Sigmoid colon (tissue), 7 donors: ENCODE measurements around the gene FARSA. TPM values are rescaled to one million over a fixed set of nuclear protein-coding genes. Genes with fewer than 3 reads are reported as not detected.
"Not testable (repeated sequence)": the region's sequence is repeated elsewhere in the genome, so short reads cannot be mapped to it uniquely, and the experiment has no call there.

ENCODE experiments used
- DNase-seq: peaks from one replicate; pipeline ENCODE4 v3.0.0-alpha.2; 2019
- H3K27ac ChIP-seq, 4 donors: fragments of 200-600 bp; sonication (generic); one replicate each; pipeline ENCODE4 v1.5.1; 2016 to 2019; ENCODE audit warnings: mild to moderate bottlenecking in 1 of 4
- H3K27me3 ChIP-seq, 3 donors: fragments of 200-600 bp; sonication (generic); one replicate each; pipeline ENCODE4 v1.5.1; 2019; ENCODE audit warnings: mild to moderate bottlenecking in 1 of 3
- H3K36me3 ChIP-seq, 4 donors: fragments of 200-600 bp; sonication (generic); one replicate each; pipeline ENCODE4 v1.5.1; 2016 to 2019
- H3K4me1 ChIP-seq, 4 donors: fragments of 200-600 bp; sonication (generic); one replicate each; pipeline ENCODE4 v1.5.1; 2017 to 2019
- H3K4me3 ChIP-seq, 4 donors: fragments of 200-600 bp; sonication (generic); one replicate each; pipeline ENCODE4 v1.5.1; 2017 to 2019; ENCODE audit warnings: mild to moderate bottlenecking in 2 of 4, moderate library complexity in 1 of 4
- H3K9me3 ChIP-seq, 4 donors: fragments of 200-600 bp in 3 of 4; sonication (generic) in 3 of 4; one replicate each; pipeline versions ENCODE4 v1.5.1 to v1.6.1; 2013 to 2019
- CTCF ChIP-seq, 4 experiments: fragments of 450-650 bp in 3 of 4; fragments of 200-600 bp in 1 of 4; IDR thresholded peaks; one replicate each; pipeline ENCODE4 v1.5.1; 2016 to 2019; ENCODE audit warnings: antibody characterized with exemption in 4 of 4, mild to moderate bottlenecking in 3 of 4, moderate library complexity in 2 of 4
- EP300 ChIP-seq, 4 donors: sonication (generic); formaldehyde crosslinking; IDR thresholded peaks; one replicate each; pipeline ENCODE4 v1.6.1; 2017; ENCODE audit warnings: antibody characterized with exemption in 4 of 4
- POLR2A ChIP-seq, 2 donors: fragments of 450-650 bp; IDR thresholded peaks; one replicate each; pipeline ENCODE4 v1.6.1; 2016; ENCODE audit warnings: antibody characterized with exemption in 2 of 2, mild to moderate bottlenecking in 2 of 2, moderate library complexity in 2 of 2
- POLR2AphosphoS5 ChIP-seq, 4 donors: sonication (generic); formaldehyde crosslinking; IDR thresholded peaks; one replicate each; pipeline ENCODE4 v1.6.1; 2017; ENCODE audit warnings: antibody characterized with exemption in 4 of 4
- WGBS, 2 donors: extraction: QIAGEN DNeasy Blood & Tissue Kit; methylation state at CpG; one replicate each; pipeline ENCODE4 v1.1.7; 2013; 5-methylcytosine and 5-hydroxymethylcytosine counted together
- intact Hi-C: fragments of 100-400 bp; cut with DNase I; formaldehyde crosslinking; loops from one replicate; pipeline ENCODE4 v1.15.1; 2023
- polyA plus RNA-seq, 3 donors: library from polyadenylated mRNA; stranded (reverse); fragments of 200-250 nt; gene quantifications; one replicate each; pipeline ENCODE4 v1.2.3, GENCODE V29; 2013
- total RNA-seq, 4 donors: library from RNA; depleted of rRNA; stranded (reverse); fragments of >200 nt; gene quantifications; one replicate each; pipeline ENCODE4 v1.1.0, GENCODE V29; 2016
- donor health status: healthy with polysubstance abuse.
- donor health status: Bipolar disorder and iron deficiency.
- donor health status: healthy.

Gene FARSA
- total and polyA plus RNA-seq, 7 donors, result 21.4 to 86.8 (median 31.6) TPM

- no peaks in the 10 kb centered on the region for H3K9me3 ChIP-seq
These were observed 20.5 kb upstream of the FARSA start for GRCh38 chr19:12953799-12954611.

GRCh38 chr19:12953138-12953798, 19.8 kb upstream of the FARSA start:
- no peaks in the 10 kb centered on the region for H3K27me3 ChIP-seq
- H3K4me3 ChIP-seq, result no peak overlapping the region
- H3K9me3 ChIP-seq, result no peaks in the 10 kb centered on the region
- peaks cover 33 to 65% (median 50%) of the 10 kb centered on the region in 4 donors for H3K36me3 ChIP-seq
- H3K4me1 ChIP-seq, result peaks cover 0 to 43% (median 29%) of the 10 kb centered on the region in 4 donors
- DNase-seq, result no peak
- 65 to 69% methylated on average over 11 of the region's 11 CpGs for WGBS, 2 donors
- peak overlapping the region in 3 of 4 donors; percentile 49 to 67 (median 65) for H3K27ac ChIP-seq
- intact Hi-C loops, result no loop called here
- TF ChIP-seq POLR2AphosphoS5 (IDR thresholded peaks at IDR 0.05) (no peak), CTCF (IDR thresholded peaks at IDR 0.05) (no peak), EP300 (IDR thresholded peaks at IDR 0.05) (no peak), POLR2A (IDR thresholded peaks at IDR 0.05) (no peak)

More at GRCh38 chr19:12953799-12954611, 20.5 kb upstream of the FARSA start:
- 63 to 77% methylated on average over 12 of the region's 12 CpGs for WGBS, 2 donors
- TF ChIP-seq POLR2A (IDR thresholded peaks at IDR 0.05) (no peak), EP300 (IDR thresholded peaks at IDR 0.05) (no peak), CTCF (IDR thresholded peaks at IDR 0.05) (no peak), POLR2AphosphoS5 (IDR thresholded peaks at IDR 0.05) (no peak)
- peaks cover 0 to 43% (median 29%) of the 10 kb centered on the region in 4 donors for H3K4me1 ChIP-seq
- peaks cover 25 to 58% (median 42%) of the 10 kb centered on the region in 4 donors for H3K36me3 ChIP-seq
- H3K27ac ChIP-seq, result peak overlapping the region in 3 of 4 donors; percentile 49 to 67 (median 65)
- no peak for DNase-seq
- no peaks in the 10 kb centered on the region for H3K27me3 ChIP-seq
- intact Hi-C loops, result no loop called here
- no peak overlapping the region for H3K4me3 ChIP-seq

GRCh38 chr19:12952488-12953137, 19.1 kb upstream of the FARSA start:
- Histone ChIP-seq H3K27ac (peak overlapping the region in 3 of 4 donors; percentile 49 to 67 (median 65)), H3K4me1 (peaks cover 0 to 44% (median 31%) of the 10 kb centered on the region in 4 donors), H3K4me3 (no peak overlapping the region), H3K9me3 (no peaks in the 10 kb centered on the region), H3K27me3 (no peaks in the 10 kb centered on the region), H3K36me3 (peaks cover 39 to 72% (median 56%) of the 10 kb centered on the region in 4 donors)
- TF ChIP-seq CTCF (IDR thresholded peaks at IDR 0.05) (no peak), POLR2A (IDR thresholded peaks at IDR 0.05) (no peak), POLR2AphosphoS5 (IDR thresholded peaks at IDR 0.05) (no peak), EP300 (IDR thresholded peaks at IDR 0.05) (no peak)
- intact Hi-C loops, result no loop called here
- no peak for DNase-seq
- WGBS, 2 donors, result 74 to 77% methylated on average over 12 of the region's 12 CpGs

GRCh38 chr19:12952050-12952449, 18.5 kb upstream of the FARSA start:
- DNase-seq, H3K27me3 ChIP-seq, H3K9me3 ChIP-seq, intact Hi-C loops, H3K4me3 ChIP-seq: not testable (repeated sequence)
- H3K36me3 ChIP-seq, result peaks cover 40 to 73% (median 56%) of the 10 kb centered on the region in 4 donors
- peak overlapping the region in 3 of 4 donors; percentile 49 to 67 (median 65) for H3K27ac ChIP-seq
- WGBS, 2 donors, result 92% methylated on average over 6 of the region's 6 CpGs
- peaks cover 0 to 46% (median 35%) of the 10 kb centered on the region in 4 donors for H3K4me1 ChIP-seq
